Prostate gland (tissue), 2 donors: ENCODE results near the gene LPP.

Experiments used
- CTCF ChIP-seq, 4 experiments: fragments of 200-600 bp in 2 of 4; fragments of 450-650 bp in 2 of 4; sonication (generic) in 2 of 4; IDR thresholded peaks; 1 replicate in 3 of 4; 2 replicates in 1 of 4; pipeline ENCODE4 v1.5.1; 2016 to 2019; ENCODE audit warnings: antibody characterized with exemption in 4 of 4, mild to moderate bottlenecking in 2 of 4, moderate library complexity in 2 of 4
- POLR2A ChIP-seq: fragments of 450-650 bp; IDR thresholded peaks from one replicate; pipeline ENCODE4 v1.6.1; 2016; ENCODE audit warnings: antibody characterized with exemption, mild to moderate bottlenecking
- POLR2AphosphoS5 ChIP-seq: sonication (generic); formaldehyde crosslinking; IDR thresholded peaks from one replicate; pipeline ENCODE4 v1.6.1; 2017; ENCODE audit warnings: antibody characterized with exemption

DNA sequence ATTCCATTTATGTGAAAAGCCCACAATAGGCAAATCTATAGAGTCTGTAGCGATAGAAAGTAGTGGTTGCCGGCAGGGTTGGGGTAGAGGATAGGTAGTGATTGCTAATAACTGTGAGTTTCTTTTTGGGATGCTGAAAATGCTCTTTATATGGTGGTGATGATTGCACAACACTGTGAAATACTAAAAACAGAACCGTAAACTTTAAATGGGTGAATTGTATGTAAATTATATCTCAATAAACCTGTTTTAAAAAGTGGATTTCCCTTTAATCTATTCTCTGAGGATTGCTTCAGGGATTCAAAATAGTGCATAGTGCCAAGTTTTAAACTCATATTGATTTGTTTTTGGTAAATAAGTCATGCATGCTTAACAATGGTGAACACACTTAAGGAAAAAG, 140.2 kb downstream of the LPP start:
- no peak for TF ChIP-seq CTCF (IDR thresholded peaks at IDR 0.05)
- TF ChIP-seq POLR2A, result no peak
- TF ChIP-seq POLR2AphosphoS5, result no peak
